Effector CD8-positive, alpha-beta T cell (primary cell): ENCODE measurements around the gene GATD1.
"Not testable (repeated sequence)": the region's sequence is repeated elsewhere in the genome, so short reads cannot be mapped to it uniquely, and the experiment has no call there.

Source experiments
- DNase-seq: peaks from one replicate; lab custom pipeline; 2025; lab: John Stamatoyannopoulos, UW

The GATD1 gene

DNA sequence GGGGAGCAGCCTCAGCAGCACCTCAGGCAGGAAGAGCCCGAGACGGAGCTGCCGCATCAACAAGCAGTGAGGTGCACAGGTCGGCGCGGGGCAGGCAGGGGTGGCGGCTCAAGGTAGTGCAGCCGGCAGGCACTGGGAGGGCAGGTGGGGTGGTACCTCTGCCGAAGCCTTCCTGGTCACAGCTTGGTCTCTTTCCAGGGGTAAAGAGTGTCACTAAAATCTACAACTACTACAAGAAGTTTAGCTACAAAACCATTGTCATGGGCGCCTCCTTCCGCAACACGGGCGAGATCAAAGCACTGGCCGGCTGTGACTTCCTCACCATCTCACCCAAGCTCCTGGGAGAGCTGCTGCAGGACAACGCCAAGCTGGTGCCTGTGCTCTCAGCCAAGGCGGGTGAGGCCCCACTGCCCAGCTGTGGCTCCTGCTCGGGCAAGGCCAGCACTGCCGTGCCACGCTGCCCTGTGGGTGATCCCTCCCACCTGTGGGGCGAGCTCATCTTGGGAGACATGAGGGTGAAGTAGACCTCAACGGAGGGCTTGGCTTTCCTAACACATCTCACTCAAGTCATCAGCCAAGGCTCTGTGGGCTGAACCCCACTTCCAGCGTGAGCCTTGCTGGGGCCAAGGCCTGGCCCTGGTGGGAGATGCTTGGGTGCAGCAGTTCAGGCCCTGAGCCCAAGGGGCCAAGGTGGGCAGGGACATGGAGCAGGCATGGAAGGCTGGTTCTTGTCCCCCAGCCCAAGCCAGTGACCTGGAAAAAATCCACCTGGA lies 13.6 kb downstream of the GATD1 start:
- DNase-seq: no peak

DNA sequence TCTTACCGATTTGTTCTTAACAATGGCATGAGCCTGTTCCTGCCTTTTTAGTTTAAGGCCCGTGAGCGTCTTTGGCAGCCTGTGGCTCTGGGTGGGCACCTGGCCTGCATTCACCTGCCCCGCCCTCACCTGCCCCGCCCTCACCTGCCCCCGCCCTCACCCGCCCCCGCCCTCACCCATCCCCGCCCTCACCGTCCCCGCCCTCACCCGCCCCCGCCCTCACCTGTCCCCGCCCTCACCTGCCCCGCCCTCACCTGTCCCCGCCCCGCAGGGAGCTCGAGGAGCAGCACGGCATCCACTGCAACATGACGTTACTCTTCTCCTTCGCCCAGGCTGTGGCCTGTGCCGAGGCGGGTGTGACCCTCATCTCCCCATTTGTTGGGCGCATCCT lies 14.2 kb downstream of the GATD1 start:
- no peak for DNase-seq

DNA sequence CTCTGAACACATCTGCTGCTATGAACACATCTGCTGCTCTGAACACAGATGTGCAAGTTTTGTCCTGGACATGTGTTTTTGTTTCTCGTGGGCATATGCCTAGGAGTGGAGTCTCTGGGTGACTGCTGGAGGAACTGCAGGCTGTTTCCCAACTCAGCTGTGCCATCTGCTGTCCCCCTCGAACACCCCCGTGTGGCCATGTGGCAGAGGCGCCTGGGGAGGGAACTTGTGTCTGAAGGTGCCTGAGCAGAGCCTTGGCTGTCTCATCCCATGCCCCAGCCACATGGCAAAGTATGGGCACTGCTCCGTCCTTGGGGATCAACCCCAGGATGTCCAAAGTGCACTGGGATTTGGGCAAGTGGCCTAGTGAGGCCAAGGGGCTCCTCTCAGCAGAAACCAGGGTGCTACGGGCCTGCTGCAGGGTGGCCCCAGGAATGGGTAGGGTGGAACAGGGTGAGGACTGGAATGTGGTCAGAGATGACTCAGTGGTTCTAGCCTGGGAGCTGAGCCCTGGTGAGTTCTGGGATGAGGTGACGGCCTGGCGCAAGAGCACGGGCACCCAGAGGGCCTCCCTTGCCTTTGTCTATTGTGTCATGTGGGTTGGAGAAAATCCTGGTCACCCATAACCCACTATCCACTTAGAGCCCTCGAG lies 14.7 kb downstream of the GATD1 start:
- no peak for DNase-seq

DNA sequence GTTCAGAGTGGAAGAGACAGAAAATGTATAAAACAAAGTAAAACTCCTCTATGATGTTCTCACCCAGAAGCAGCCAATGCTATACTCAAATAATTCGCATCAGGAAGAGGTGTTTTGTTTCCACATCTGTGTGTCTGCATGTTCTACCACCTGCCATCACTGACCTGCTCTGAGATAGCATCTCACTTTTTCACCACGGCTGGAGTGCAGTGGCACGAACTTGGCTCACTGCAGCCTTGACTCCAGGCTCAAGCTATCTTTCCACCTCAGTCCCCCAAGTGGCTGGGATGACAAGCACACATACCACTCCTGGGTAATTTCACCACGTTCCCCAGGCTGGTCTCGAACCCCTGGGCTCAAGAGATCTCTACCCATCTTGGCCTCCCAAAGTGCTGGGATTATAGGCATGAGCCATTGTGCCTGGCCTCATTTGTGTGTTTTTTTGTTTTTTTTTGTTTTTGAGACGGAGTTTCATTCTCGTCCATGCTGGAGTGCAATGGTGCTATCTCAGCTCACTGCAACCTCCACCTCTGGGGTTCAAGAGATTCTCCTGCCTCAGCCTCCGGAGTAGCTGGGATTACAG lies 15.7 kb downstream of the GATD1 start:
- no peak for DNase-seq

DNA sequence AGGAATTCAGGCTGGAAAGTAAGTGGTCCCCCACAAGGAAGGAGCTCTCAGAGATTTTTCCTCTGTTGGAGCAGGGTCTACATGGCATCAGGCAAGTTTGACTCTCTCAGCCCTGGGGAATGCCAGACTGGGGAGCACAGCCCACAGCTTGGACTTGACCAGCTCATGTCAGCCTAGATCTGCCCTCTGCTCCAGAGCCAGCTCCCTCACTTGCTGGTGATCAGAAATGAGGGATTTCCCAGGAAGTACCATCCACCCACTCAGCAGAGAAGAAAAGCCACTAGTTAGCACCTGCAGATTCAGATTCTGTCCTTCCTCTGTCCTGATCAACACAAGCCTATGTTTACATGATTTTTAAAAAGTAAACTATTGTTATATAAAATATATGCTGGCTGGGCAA lies 17.1 kb downstream of the GATD1 start:
- no peak for DNase-seq

DNA sequence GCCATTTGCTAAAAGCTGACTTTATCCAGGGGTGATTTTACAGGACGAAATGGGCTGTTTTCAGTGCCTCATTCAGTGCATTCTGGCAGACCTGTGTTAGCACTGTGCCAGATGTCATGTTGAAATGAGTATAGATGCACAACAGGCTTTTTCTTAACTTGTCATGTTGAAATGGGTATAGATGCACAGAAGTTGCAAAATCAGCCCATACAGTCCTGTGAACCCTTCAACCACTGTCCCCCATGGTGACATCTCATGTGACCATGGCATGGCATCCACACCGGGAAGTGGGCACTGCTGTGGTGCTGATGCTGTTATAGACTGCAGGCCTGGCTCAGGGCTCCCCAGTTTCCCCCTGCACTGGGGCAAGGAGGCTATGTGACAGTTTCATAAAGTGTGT lies 27.6 kb downstream of the GATD1 start:
- DNase-seq: no peak

DNA sequence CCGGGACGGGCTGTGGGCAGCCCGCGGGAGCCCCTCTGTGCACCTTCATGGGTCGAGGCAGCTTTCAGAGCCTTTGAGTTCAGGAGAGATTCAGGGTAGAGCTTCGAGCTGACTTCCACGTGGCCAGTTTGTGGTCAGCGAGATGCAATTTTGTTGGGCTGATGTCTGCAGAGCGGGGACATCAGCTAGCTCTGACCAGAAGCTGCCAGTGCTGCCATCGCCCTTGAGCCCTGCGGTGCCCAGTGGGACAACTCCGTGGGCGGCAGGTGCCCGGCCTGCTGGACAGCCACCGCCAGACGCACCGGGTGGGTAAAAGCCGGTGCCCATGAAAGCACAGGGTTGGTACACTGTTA lies 29.3 kb downstream of the GATD1 start:
- DNase-seq: no peak

DNA sequence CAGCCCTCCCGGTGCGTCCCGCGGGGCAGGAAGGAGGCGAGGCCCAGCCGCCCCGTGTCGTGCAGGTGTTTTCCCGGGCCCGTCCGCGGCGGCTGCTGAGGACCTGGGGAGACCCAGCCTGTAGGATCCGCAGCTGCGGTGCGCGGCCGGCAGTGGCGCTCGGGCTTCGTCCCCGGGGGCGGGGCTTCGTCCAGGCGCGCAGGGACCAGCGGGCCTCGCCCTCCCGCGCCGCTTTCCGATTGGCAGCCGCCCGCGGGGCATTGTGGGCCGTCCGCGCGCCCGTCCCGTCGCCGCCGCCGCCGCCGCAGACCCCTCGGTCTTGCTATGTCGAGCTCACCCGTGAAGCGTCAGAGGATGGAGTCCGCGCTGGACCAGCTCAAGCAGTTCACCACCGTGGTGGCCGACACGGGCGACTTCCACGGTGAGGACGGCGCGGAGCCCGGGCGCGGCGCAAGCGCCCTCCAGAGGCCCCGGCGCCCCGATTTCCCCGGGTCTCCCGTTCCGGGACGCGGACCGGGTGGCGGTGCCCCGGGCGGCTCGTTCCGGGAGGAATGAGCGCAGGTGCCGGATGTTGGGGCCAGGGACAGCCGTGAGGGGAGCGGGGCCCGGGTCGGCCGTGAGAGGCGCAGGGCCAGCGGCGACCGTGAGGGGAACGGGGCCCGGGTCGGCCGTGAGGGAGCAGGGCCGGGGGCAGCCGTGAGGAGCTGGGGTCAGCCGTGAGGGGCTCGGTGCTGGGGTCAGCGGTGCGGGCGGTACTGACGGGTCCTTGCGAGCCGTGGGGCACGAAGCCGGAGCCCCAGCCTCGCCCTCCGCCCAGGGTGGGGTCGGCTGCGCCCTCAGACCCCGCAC lies 29.9 kb downstream of the GATD1 start, which contains the start of gene TALDO1:
Gene TALDO1, plus strand, starts transcription at position 307 of the 849 bp plus-strand sequence. Its CDS starts 18 bp downstream, at position 325.
- peak; percentile 65 for DNase-seq

DNA sequence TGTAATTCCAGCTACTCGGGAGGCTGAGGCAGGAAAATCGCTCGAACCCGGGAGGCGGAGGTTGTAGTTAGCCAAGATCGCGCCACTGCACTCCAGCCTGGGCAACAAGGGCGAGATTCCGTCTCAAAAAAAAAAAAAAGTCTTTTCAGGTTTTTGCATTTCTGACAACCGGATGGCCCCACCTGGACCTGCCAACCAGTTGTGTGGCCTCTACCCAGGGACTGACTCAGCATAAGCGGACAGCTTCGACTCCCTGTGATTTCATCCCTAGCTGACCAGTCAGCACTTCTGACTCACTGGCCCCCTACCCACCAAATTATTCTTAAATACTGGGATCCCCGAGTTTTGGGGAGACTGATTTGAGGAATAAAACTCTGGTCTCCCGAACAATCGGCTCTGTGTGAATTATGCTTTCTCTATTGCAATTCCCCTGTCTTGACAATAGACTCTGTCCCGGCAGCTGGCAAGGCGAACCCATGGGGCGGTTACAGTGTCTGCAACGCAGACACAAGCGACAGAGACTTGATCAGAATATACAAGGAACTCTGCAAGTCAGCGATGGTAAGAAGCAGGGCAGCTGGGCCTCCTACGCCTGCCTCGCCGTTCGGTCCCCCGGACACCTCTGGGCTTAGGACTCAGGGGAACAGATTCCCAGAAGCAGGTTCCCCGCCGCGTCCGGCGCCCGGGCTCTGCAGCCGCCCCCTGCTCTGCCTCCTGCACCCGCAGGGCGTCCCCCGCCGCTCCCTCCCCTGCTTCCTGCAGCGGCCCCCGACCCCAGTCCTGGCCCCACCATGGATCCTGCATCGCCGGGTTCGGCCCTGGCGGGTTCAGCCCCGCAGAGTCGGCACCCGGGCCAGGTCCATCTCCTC lies 30.8 kb downstream of the GATD1 start:
- peak; percentile 28 for DNase-seq

DNA sequence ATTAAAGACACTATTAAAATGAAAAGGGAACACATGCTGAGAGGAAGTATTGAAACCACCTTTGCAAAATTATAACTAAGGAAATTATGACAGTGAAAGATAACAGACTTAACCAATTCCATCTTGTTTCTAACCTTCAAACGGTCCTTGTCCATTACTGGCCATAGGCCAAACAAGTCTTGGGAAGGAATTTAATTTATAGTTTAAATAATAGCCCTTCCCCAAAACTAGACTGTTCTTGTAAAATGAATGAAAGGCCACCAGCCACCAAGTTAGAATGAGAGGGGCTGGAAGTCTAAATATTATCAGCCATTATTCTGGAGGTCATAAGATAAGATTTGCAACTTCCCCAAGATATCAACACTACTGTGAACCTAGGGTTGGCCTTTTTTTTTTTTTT lies 31.9 kb downstream of the GATD1 start:
- no peak for DNase-seq

DNA sequence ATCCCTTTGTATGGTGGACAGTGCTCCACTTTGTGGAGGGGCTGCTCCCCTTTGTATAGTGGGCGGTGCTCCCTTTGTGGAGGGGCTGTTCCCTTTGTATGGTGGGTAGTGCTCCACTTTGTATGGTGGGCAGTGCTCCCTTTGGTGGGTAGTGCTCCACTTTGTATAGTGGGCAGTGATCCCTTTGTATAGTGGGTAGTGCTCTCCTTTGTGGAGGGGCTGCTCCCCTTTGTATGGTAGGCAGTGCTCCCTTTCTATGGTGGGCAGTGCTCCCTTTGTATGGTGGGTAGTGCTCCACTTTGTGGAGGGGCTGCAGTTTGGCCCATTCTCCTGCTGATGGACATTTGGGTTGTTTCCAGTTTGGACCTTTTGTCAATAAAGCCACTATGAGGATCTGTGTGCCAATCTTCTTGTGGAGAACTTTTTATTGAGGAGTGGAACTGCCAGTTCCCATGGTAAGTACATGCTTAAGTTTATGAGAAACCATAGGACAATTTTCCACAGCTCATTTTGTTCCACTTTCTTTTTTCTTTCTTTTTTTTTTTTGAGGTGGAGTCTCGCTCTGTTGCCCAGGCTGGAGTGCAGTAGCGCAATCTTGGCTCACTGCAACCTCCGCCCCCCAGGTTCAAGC lies 34.6 kb downstream of the GATD1 start:
- no peak for DNase-seq

DNA sequence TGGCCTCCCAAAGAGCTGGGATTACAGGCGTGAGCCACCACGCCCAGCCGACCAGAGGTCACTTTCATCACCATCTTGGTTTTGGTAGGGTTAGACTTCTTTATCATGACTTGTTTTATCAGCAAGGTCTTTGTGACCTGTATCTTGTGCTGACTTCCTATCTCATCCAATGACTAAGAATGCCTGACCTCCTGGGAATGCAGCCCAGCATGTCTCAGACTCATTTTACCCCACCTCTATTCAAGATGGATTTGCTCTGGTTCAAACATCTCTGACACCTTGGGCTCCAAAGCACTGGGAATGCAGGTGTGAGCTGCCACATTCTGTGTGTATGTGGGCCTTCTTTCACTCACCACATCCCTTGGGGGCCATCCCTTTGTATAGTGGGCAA lies 35.1 kb downstream of the GATD1 start:
- no peak for DNase-seq

DNA sequence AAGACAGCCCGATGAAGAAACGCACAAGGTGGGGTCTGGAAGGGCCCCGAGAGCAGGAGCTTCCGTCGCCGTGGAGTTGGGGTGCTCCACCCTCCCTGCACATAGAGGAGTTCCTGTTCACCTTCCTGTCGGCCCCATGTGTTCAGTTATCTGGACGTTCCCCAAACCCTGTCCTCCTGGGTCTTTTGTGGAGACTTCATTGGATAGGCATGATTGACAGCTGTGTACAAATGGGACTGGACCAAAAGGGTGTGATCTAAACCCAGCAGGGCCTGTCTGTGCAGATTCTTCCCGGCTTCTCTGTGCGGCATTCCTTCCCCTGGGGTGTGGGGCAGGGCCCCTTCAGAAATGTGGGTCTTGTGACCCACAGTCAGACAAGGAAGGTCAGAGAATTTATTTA lies 39.4 kb downstream of the GATD1 start:
- DNase-seq: not testable (repeated sequence)

DNA sequence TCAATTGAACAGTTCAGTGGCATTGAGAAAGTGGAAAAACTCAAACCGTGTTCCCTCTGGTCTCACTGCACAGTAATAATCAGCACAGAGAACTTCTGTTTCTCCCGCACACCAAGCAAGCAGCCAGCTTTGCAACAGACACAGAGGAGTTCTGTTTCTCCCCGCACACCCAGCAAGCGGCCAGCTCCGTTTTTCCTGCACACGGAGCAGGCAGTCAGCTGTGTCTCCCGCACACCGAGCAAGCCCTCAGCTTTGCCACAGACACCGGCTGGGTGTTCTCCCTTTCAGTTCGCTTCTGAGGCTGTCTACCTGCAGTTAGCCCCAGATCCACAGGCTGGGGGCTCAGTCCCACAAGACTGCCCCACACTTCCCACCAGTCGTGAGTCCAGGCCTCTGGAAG lies 39.9 kb downstream of the GATD1 start:
- DNase-seq: no peak

DNA sequence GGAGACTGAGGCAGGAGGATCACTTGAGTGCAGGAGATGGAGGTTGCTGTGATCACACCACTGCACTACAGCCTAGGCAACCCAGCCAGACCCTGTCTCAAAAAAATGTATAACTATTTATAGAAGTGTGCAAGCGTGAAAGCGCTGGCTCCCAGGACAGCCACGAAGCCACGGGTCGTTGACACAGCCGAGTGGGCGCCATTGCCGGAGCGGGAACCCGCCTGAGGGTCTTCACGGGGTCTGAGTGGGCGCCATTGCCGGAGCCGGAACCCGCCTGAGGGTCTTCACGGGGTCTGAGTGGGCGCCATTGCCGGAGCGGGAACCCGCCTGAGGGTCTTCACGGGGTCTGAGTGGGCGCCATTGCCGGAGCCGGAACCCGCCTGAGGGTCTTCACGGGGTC lies 42.7 kb downstream of the GATD1 start:
- DNase-seq: not testable (repeated sequence)

DNA sequence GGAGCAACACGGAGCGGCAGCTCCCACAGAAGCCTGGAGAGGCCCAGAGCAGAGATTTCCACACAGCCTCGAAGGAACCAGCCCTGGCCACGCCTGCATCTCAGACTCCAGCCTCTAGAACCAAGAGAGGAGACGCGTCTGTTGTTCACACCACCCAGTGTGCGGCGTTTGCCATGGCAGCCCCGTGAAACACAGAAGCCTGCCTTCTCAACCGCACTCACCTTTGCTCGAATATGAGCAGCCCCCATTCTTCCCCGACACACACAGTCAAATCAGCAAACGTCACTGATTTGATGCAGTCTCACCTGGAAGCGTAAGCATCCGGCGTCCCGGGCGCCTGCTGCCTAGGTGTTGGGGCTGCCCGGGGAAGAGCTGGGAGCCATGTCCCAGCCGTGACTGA lies 44.2 kb downstream of the GATD1 start:
- no peak for DNase-seq

DNA sequence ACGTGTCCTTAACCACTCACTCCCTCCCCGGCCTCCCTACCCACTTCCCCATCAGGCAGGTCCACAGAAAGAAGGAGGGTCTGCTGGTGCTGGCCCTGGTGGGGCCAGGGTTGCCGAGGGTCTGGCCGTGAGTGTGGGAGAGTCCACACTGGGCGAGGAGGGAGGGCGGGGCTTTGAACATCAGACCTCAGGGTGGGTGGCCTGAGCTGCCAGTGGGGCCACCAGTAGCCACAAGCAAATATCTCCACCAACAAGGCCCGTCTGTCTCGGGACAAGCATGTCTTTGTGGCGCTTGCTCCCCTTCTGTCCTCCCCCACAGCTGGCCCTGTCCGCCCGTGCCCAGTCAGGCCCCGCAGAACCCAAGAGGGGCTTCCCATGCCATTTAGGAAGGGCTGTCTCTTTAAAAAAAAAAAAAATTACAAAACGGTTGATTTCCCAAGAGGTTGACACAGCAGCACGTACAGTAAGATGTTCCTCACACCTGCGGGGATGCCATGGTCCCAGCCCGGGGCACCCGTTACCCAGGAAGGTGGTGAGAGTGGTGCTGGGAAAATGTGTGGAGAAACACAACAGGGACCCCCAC lies 47.7 kb downstream of the GATD1 start:
- no peak for DNase-seq

DNA sequence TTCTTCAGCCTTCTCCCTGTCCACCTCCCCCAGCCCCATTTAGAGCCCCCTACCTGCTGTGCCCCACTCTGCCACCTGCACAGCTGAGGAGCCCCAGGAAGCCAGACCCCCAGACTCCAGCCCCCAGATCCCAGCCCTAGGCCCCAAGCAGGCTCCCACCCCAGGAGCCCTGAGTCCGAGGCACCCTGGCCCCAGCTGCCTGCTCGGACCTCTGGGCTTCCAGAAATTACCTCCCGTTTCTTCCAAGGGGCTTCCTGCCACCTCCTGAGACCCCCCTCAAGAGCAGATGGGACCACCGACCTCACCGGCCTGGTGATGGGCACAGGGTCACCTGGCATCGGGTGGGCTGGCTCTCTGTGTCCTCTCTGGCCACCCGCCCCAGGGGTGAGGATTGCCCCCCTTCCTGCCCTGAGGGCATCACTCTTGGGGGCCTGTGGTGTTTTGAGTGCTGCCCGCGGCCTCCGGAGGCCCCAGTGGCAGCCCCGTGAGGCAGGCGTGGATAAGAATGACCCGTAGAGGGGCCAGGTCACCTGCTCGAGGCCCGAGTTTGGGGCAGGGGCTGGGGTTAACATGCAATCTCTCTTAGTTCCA lies 48.3 kb downstream of the GATD1 start:
- DNase-seq: no peak

DNA sequence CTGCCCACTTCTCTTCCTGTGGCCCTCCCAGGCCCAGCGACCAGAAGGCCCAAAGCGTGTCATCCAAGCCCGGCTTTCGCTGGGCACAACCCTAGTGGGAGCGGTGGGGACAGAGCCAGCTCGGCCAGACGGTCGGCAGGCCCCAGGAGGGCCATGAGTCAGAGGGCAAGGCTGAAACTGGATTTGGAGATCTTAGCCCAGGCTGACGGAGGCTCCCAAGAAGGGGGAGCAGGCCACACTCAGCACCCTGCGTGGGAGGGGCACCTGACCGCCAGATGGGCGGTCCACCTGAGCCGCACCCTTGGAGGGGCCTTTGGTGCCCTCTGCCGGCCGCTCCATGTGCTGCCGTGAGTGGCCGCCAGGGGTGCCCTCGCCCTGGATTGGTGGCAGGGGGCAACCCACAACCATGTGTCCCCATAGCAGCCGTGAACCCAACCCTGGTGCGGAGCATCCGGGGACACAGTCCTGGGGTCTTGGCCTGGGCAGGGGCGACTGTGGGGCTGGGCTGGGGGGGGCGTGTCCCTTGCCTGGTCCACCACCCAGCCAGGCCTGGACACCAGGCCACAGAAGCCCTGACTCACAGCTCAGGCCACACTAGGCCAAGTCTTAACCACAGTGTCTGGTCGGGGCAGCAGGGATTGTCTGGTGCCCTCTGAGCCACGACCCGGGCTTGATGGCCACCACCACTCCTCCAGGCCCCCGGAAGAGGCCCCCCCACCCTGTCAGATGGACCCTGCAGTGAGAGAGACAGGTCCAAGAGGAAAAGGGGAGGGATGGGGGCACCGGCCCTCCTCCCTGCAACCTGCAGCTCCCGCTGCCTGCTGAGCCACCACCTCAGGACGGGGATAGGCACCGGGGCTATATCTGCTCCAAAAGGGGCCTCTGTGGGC lies 49.2 kb downstream of the GATD1 start:
- peak; percentile 76 for DNase-seq
